Activated CD4-positive, alpha-beta T cell treated with anti-CD3 and anti-CD28 coated beads, Interleukin-2, amount 50 U/mL, for 1 hour (primary cell): Measurements from ENCODE around the gene AKT1.
A peak's percentile ranks its signal among the peaks of the same experiment; 100 is the strongest.

Experiments used
- DNase-seq: peaks from one replicate; pipeline ENCODE4 v3.0.0-alpha.2; 2020

The AKT1 gene

DNA sequence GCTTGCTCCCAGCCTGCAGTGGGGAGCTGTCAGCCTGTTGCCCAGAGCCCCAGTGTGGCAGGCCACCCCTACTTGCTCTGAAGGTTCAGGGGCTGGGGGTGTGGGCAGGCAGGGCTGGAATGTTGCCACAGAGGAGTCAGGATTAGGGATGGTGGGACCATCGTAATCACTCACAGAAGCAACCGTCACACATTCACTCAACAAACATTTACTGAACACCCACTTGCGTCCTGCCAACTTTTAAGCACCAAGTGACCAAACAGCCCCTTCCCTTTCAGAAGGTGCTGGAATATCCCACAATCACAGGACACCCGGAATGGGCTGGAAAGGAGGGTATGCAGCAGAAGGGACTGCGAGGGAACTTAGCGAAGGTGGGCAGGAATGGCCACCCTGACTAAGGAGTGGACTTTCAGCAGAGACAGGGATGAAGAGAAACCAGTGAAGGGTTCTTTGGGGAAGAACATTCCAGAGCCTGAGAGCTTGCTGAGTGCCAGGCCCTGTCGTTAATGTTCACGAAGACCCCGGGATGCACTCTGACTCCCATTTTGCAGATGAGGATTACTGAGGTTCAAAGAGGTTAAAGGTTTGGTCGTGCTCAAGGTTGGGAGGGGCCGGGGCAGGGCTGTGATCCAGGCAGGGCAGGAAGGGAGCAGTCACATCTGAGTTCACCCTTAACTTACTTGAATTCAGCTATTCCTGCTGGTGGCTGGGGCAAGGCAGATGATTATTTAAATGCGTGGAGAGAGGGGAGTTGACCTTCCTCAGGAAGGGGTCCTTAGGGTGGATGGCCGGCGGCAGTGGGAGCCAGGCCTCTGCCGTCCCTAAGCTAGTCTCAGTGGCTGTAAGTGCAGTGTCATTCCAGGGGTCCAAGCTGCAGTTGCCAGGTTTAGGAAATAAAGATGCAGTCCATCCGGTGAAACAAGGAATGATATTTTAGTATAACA, 3.0 kb upstream of the AKT1 start:
- DNase-seq, result no peak

DNA sequence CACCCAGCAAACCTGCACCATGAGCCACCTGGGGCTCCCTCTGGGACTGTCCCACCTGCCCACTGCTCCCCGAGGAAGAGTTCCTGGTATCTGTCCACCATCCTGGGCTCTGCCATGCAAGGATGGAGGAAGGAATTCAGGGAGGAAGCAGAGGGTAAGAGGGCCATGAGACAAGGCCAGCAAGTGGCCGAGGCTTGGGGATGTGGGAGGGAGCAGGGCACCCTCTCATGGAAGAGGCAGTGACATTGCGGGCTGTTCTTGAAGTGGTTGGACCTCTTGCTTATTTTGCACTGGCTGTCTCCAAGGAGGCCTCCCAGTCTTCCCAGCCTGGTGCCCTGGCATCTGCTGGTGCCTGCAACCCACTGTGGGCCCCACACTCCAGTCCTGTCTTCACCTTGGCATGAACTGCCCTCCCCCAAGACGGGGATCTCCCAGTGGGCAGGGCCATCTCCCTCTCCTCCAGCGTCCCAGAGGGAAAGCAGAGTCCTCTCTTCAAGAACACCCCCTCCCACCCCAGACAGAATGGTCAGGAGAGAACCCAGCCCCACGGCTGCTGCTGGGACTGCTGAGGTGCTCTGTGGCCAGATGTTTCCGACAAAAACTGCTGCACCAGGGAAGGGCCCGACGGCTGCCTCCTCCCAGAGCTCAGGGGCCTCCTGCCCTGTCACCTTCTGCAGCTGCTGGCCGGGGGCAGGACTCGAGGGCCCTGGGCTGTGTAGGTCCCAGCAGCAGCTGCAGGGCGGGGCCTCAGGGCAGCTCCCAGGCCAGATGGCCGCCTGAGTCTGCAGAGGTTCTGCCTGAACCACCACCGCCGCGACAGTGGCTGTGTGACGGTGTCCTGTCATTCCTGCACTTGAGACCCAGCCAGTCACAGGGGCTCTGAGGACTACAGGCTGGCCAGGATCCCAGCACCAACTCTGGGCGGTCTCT, 1.8 kb upstream of the AKT1 start:
- no peak for DNase-seq

DNA sequence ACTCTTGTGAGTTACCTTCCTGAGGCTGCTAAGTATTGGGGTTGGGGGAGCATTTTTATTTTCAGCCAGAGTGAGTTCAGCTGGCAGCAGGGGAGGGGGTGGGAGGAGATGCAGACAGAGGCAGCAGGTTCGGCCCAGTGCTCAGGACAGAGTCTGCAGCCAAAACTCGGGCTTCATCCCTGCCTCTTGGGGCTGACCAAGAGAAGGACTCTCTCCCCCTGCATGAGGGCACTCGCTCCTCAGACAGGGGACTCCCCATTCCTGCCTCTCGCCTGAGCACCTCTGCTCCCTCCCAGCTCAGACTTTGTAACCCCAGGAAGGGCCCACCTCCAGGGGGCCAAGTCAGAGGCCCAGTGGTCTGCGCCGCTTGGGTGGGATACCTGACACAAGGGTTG, 1.1 kb upstream of the AKT1 start:
- no peak for DNase-seq

DNA sequence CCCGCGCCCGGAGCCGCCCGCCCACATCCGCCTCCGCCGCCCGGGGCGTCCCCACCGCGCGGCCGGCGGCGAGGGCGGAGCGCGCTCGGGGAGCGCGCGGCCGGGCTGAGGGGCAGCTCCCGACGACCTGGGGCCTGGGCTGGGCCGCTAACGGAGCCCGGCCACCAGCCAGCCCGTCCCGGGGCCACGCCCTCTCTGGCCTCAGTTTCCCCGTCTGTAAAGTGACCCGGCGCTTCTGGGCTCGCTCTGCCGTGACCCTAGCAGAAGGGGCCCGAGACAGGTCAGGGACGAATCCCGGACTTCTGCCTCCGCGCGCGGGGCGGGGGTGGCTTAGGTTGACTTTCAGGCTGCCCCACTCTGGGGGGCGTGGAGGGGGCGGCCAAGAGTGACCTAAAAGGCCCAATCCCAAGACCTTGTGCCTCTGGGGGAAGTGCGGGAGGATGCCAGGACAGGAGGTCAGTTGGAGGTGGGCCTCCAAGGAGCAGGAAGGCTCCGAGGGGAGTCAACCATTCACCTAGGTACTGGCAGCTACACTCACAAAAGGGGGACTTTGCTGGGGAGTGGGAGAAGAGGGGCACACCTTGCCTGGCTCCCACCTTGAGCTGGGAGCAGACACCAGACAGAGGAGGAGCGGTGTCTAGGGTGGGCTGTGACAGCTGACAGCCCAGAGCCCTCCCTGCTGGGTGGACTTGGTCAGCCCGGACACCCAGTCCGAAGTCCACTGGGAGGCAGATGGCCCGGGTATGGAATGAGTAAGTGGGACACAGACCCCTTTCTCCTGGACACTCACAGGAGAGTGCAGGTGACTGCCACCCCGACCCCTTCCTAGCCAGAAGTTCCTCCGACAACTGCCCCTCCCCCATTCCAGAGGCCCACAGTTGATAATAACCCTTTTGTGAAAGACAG, 486 bp upstream of the AKT1 start:
- peak; percentile 59 for DNase-seq

DNA sequence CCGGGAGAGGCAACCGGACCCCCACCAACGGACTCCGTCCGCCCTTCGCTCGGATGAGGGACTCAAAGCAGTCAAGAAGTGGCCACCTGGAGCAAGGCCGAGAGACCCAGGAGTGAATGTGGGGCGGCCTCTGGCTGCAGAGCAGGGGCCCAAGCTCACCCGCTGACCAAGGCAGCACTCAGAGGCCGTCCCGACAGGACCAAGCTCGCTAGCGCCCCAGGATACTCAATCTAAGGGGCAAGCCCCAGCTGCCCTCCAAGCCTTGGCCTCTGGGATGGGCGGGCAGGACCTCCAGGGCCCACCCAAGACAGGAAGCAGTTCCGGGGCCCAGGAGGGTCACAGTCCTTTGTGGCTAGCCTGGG, 936 bp downstream of the AKT1 start:
- no peak for DNase-seq

DNA sequence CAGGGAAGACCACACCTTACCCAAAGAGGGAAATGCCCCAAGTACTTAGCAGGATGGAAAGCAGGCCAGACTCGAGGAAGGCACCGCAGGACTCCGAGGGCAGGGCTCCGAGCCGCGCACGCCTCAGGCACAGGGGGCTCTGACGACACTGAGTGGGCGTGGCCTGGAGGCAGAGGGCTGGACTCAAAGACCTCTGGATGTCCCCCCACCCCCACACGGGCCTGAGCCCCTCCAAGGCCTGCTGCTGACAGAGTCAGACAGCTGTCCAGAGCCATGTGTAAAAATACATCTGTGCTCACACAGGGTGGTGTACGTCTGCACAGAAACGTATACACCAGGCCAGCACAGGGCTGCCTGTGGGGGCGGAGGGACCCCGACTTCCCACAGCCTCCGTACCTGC, 1.4 kb downstream of the AKT1 start:
- peak; percentile 32 for DNase-seq

DNA sequence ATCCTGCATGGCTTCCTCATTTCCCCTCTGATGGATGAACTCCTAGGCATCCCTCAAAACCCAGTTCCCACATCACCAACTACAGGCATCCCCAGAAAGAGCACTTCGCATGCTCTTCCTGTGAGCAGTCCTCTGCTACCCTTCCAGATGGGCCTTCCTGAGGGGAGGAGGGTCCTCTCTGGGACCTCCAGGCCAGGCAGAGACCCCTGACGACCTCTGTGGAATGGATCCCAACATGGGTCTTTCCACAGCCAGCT, 1.9 kb downstream of the AKT1 start:
- DNase-seq, result no peak

DNA sequence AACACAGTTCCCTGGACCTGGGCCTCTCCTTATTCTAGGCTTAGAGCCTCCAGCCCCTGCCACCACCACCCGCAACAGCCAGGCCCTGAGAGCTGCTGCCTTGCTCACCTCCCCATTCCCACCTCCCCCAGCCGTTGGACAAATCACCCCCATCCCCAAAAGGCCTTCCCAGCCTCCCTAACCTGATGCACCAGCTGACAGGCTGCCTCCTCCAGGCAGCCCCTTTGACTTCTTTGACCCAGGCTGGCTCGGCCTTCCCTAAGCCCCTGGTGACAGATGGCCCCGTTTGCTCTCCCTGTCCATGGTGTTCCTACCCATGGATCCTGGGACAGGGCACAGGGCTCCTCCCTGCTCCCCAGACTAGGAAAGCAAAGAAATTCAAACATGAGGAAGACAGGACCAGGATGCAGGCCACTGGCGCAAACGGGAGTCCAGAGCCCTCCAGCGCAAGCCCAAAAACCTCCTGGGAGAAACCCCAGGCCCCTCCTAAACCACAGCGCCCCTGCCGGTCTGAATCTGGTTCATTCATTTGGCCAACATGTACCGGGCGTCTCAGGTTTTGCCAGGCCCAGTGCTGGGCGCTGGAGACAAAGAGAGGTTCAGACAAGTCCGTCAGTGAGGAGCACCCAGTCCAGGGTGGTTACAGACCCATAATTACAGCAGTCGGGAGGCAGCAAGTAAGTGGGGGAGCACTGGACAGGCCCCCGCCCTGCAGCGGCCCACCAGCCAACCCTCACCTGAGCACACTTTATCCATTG, 2.4 kb downstream of the AKT1 start:
- no peak for DNase-seq

DNA sequence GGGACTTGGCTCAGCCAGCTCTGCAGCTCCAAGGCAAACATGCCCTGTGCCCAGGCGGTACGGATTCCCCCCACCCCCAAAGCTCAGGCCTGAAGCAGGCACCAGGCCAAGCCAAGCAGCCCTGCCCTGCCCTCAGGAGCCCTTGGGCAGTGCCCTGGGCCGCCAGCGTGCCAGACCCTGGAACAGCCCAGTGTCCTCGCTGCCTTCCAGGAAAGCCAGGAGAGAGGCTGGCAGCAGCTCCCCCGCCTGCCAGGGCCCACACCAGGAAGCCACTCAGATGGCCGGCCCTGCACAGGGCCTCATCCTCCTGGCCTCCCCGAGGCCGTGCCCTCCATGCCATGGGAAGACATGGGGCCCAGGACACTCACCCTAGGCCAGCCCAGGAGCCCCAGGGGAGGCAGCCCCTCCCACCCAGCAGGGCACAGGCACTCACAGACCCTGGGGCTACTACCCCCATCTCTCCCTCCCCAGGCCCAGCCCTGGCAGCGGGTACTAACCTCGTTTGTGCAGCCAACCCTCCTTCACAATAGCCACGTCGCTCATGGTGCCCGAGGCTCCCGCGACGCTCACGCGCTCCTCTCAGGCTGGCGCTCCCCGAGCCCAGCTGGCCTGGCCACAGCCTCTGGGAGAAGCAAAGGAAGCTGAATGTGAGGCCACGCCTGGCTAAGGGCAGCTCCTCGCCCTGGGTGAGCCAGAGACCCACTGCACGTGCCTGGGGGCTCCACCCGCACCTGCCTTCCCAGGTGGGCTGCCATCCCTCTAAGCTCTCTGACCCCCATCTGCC, 3.3 kb downstream of the AKT1 start:
- no peak for DNase-seq

DNA sequence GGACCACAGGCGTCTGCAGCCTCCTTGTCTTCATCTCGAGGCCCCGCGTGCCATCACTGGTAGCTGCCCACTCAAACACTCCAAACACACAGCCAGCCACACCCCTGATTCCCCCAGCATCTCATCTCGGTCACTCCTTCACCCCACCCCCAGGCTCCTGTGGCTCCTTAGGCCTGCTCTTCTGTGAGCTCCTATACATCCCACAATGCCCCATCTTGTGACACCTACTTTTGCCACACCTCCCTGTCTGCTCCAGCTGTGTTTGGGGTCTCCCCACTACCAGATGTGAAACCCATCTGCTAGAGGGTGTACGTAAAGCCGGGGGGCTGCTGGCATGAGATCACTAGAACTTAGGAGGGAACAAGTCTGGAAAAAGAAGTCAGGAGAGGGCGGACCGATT, 4.1 kb downstream of the AKT1 start:
- DNase-seq, result no peak

DNA sequence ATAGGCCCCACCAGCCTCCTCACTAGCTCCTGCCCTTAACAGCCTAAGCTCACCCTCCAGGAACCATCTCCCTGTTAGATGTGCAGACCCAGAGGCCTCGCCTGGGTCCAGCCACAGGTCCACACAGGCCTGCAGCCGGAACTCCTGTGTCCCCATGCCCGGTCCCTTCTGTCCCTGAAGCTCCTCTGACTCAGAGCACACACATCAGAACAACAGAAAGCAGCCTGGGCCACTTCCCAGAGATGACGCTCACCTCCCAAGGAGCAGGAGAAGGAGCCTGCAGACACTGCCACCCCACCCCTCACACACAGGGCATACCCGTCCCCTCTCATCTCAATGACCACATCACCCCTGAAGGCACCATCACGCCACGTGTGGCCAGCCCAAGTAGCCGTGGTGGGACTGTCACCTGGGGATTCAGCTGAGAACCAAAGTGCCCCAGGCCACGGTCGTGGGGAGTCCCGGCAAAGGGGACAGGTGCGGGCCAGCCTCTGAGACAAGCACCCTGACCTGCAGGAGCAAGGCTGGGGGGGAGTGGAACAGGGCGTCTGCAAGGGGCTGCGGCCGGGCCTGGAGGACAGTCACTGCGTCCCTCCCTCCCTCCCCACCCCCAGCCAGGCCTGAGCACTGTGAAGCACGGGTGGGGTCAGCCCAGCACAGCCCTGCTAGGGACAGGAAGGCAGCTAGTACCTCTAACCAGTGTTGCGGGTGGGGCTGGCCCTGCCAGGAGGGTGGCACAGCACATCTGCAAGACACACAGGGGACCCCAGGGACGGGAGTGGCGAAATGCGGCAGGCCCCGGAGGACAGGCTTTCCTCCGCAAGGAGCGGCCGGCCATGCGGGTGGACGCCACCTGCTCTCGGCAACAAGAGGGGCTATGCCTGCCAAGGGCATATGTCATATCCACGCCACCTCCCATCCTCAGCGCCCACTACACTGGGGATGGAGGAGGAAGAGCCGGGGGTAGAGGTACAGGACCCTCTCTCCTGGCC, 5.5 kb downstream of the AKT1 start:
- DNase-seq, result no peak

DNA sequence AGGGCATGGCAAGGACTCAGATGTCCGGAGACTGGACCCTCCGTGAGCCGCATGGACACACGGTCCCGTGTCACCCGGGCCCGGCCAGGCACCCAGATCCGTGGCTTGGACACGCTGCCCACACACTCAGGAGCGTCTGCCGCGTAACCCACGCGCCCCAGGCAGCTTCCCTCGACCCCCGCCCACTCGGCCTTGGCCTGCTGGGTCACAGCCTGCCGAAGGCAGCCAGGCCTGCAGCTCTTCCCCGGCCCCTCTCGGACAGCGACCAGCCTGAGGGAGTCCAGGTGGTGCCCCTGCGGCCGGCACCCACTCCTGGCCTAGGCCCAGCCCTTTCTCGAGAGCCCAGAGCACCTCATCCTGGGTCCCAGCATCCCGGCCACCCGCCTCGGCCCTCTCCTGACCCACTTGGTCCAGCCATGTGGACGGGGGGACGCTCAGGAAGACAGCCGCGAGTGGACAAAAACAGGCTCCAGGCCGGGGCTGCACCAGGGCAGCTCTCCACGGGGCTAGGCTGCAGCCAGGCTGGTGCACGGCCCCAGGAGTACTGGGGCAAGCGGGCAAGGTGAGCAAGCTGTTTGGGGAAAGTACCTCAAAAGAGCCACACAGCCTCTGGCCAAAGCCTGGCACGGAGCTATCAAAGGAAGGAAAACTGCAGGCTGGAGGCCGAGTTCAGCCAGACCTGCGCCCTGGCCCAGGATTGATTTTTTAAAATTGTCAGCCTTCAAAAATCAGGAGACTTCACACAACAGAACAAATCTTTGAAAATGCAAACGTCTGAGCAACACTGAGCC, 6.5 kb downstream of the AKT1 start:
- no peak for DNase-seq

DNA sequence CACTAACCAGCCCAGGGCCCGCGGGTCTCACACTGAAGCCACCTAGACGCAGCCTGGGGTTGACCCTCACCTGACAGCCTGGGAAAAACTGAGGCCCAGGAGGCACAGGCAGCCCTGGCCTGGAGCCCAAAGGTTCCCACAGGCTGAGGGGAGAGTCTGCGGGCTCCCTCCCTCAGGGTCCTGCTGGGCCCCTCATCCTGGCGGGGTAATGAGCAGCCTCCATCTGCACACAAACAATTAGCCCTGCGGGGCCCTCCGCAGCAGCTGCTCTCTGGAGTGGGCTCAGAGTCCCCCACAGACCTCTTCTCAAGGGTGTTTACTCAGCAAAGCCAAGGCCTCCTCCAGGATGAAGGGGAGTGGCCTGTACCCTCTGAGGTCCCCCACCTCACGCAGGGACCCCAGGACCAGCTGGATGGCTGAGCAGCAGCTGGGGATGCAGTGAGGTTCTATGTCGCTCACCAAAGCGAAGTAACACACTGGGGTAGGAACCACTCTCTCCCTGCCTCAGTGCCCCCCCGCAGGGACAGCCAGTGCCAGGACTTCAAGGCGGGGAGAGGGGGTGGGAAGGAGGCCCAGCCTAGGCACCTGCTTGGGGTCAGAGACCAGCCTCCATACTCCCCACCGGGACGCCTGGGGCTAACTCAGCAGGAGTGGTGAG, 7.3 kb downstream of the AKT1 start:
- DNase-seq, result no peak

DNA sequence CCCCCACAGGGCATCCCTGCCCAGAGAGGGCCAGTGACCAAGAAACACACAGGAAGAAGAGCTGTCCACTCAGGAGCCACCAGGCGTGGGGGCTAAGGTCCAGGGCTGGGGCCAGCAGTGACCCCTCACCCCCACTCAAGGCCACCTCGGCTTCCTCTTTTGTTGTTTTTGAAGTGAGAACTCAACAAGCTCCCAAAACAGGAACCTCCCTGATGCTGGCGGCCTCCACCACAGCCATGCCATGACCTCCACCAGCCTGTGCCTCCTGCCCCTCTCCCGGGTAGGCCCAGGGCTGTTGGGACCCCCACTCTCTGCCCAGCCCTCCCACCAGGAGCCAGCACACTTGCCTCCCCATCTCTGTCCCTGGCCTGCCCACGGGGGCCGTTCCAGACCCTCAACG, 7.8 kb downstream of the AKT1 start:
- DNase-seq, result no peak

DNA sequence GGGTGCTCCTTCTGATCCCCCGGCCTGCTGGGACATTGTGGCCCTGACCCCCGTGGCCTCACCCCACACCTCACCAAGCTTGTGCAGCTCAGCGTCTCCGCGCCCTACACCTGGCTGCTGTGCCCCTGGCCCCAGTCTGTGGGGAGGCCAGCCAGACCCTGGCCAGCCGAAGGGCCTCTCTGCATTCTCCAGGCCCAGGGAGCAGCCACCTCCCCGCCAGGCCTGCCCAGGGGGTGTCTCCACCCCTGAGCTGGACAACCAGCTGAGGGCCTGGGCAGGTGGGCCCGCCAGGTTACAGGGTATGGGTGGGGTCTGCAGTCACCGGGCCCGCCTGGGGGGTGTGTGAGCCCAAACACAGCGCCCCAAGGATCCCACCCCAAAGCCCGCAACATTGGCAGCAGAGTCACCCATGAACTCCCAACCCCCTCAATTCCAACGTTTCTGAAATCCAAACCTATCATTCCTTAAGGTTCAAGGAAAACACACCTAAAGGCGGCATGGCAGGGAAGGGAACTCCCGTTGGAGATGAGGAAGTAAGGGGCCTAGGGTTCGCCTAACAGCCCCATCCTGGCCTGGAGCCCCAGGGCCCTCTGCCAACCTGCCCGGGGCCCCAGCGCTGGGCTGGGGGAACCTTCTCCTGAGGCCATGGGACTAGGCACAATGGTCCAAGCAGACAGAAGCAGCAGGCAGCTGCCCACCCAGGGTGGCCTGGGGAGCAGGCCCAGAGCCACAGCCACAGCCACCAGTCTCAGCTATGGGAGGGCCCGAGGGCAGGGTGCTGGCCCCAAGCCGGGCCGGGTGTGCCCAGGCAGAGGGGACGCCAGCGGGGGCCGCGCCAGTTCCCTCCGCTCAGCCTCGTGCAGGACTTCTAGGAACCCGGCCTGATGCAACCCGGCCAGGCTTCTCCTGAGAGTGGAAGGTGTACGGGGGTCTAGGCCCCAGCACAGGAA, 8.5 kb downstream of the AKT1 start:
- DNase-seq, result no peak

DNA sequence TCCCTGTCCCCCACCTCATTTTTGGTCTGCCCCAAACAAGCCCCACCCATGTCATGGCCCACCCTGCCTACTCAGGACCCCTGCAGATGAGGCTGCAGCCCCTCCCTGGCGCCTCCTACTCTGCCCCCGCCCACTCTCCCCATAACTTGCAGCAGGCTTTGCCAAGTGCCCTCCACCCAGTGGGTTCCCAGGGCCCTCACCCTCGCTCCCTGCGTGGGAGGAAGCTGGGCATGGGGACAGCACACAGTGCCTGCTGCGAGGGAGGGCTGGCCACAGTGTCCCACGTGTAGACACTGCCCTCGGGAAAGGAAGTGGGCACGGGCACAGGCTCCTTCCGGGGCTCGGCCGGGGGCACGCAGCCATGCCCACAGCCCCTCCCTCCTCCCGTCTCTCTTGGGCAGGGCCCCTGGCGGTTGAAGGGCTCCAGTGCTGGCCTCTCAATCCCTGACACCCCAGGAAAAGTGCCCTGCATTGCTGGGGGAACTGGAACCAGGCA, 9.4 kb downstream of the AKT1 start:
- no peak for DNase-seq

DNA sequence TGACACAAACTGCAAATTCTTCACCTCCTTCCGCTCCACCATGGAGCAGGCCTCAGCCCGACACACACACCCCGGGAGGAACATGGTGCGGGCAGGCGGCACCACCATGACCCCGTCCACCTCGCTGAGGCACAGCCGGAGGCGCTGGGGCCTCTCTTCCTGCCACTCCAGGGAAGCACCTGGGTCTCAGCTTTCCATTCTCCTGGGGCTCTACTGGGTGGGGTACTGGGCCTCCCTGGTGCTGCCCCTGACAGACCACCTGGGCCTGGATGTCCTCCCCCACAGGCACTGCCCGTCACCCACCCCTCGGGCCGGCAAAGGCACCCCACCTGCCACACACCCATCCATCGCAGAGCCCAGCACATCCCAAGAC, 9.9 kb downstream of the AKT1 start:
- DNase-seq, result no peak
